Measurements from ENCODE around the gene DNASE1. TPM values are rescaled to one million over a fixed set of nuclear protein-coding genes. Genes with fewer than 3 reads are reported as not detected.
"Not testable (repeated sequence)": the region's sequence is repeated elsewhere in the genome, so short reads cannot be mapped to it uniquely, and the experiment has no call there.

DNASE1 gene
- total RNA-seq, 1 experiment from 2014 or later: 26.0 TPM

GRCh38 chr16:3655396-3656159, 1.1 kb downstream of the DNASE1 start:
- Mint-ChIP-seq H3K27ac (ENCODE audit: unreplicated experiment) (no peak overlapping the region), H3K9me3 (ENCODE audit: low read depth, unreplicated experiment) (no peaks in the 10 kb centered on the region), H3K27me3 (ENCODE audit: unreplicated experiment) (no peaks in the 10 kb centered on the region), H3K36me3 (ENCODE audit: insufficient read depth, unreplicated experiment) (peaks cover 71% of the 10 kb centered on the region), H3K4me1 (ENCODE audit: low read depth, unreplicated experiment) (no peaks in the 10 kb centered on the region), H3K4me3 (ENCODE audit: low read depth, unreplicated experiment) (no peak overlapping the region)
- no peak for DNase-seq
- no peak for TF ChIP-seq CTCF (IDR thresholded peaks at IDR 0.05; ENCODE audit: unreplicated experiment)
- BruUV-seq (replicated peaks): no TSS peak
- intact Hi-C loops (cut with micrococcal nuclease; ENCODE audit: unreplicated experiment): no loop called here
- CTCF ChIA-PET: interaction anchor here (1.1 kb wide), 1 partner anchor 29 kb away, joined by 3 read pairs; no protein-coding TSS in a partner anchor

GRCh38 chr16:3656160-3656490, 1.6 kb downstream of the DNASE1 start:
- intact Hi-C loops (cut with micrococcal nuclease; ENCODE audit: unreplicated experiment); H3K4me1 Mint-ChIP-seq (ENCODE audit: low read depth, unreplicated experiment); H3K27me3 Mint-ChIP-seq (ENCODE audit: unreplicated experiment); H3K27ac Mint-ChIP-seq (ENCODE audit: unreplicated experiment); H3K4me3 Mint-ChIP-seq (ENCODE audit: low read depth, unreplicated experiment); DNase-seq; H3K9me3 Mint-ChIP-seq (ENCODE audit: low read depth, unreplicated experiment); BruUV-seq (replicated peaks): not testable (repeated sequence)
- H3K36me3 Mint-ChIP-seq (ENCODE audit: insufficient read depth, unreplicated experiment): peaks cover 71% of the 10 kb centered on the region
- CTCF ChIA-PET: interaction anchor here (1.1 kb wide), 1 partner anchor 28 kb away, joined by 3 read pairs; no protein-coding TSS in a partner anchor

- CTCF ChIA-PET: interaction anchor here (0.7 kb wide), 1 partner anchor 284 kb away, joined by 3 read pairs; no protein-coding TSS in a partner anchor
- no peaks in the 10 kb centered on the region for H3K27me3 Mint-ChIP-seq (ENCODE audit: unreplicated experiment)
- H3K4me3 Mint-ChIP-seq (ENCODE audit: low read depth, unreplicated experiment): no peak overlapping the region
- no peaks in the 10 kb centered on the region for H3K4me1 Mint-ChIP-seq (ENCODE audit: low read depth, unreplicated experiment)
- peaks cover 66% of the 10 kb centered on the region for H3K36me3 Mint-ChIP-seq (ENCODE audit: insufficient read depth, unreplicated experiment)
- DNase-seq: no peak
- TF ChIP-seq CTCF (IDR thresholded peaks at IDR 0.05; ENCODE audit: unreplicated experiment): no peak
- H3K27ac Mint-ChIP-seq (ENCODE audit: unreplicated experiment): no peak overlapping the region
- no peaks in the 10 kb centered on the region for H3K9me3 Mint-ChIP-seq (ENCODE audit: low read depth, unreplicated experiment)
- BruUV-seq (replicated peaks): no TSS peak
- intact Hi-C loops (cut with micrococcal nuclease; ENCODE audit: unreplicated experiment): no loop called here
These were observed 2.3 kb downstream of the DNASE1 start for GRCh38 chr16:3656491-3657468.

GRCh38 chr16:3659251-3659650, 4.8 kb downstream of the DNASE1 start:
- Mint-ChIP-seq H3K27ac (ENCODE audit: unreplicated experiment) (no peak overlapping the region), H3K36me3 (ENCODE audit: insufficient read depth, unreplicated experiment) (peaks cover 57% of the 10 kb centered on the region), H3K4me3 (ENCODE audit: low read depth, unreplicated experiment) (no peak overlapping the region), H3K27me3 (ENCODE audit: unreplicated experiment) (no peaks in the 10 kb centered on the region), H3K4me1 (ENCODE audit: low read depth, unreplicated experiment) (no peaks in the 10 kb centered on the region), H3K9me3 (ENCODE audit: low read depth, unreplicated experiment) (no peaks in the 10 kb centered on the region)
- no TSS peak for BruUV-seq (replicated peaks)
- intact Hi-C loops (cut with micrococcal nuclease; ENCODE audit: unreplicated experiment): no loop called here
- CTCF ChIA-PET: interaction anchor here (0.6 kb wide), 1 partner anchor 20 kb away, joined by 3 read pairs; no protein-coding TSS in a partner anchor
- DNase-seq: no peak
- TF ChIP-seq CTCF (IDR thresholded peaks at IDR 0.05; ENCODE audit: unreplicated experiment): no peak
